HG02610 (cell line): ENCODE results near the gene COPZ2.
"Not testable (repeated sequence)": the region's sequence is repeated elsewhere in the genome, so short reads cannot be mapped to it uniquely, and the experiment has no call there.

Experiments
- ATAC-seq: cut with Tn5 transposase; IDR thresholded peaks from one replicate; pipeline ENCODE4 v1.9.1; 2021; ENCODE audit warnings: mild to moderate bottlenecking, moderate library complexity; ENCODE audit not compliant: unreplicated experiment

Gene COPZ2

GRCh38 chr17:48037036-48037837 is at the start of gene COPZ2:
TSS of gene COPZ2 (minus strand) at chr17:48037797. CDS start at chr17:48037777, 20 bp downstream.
- no peak for ATAC-seq

GRCh38 chr17:48084932-48085331 is 47.3 kb upstream of the COPZ2 start:
- ATAC-seq, result no peak

GRCh38 chr17:48081858-48082257 is 44.3 kb upstream of the COPZ2 start:
- no peak for ATAC-seq

- not testable (repeated sequence) for ATAC-seq
Observed at GRCh38 chr17:48077152-48077551, 39.6 kb upstream of the COPZ2 start.

GRCh38 chr17:48074322-48075081 is 36.9 kb upstream of the COPZ2 start:
- ATAC-seq, result no peak

- ATAC-seq, result not testable (repeated sequence)
Observed at GRCh38 chr17:48073566-48074094, 36.0 kb upstream of the COPZ2 start.

- not testable (repeated sequence) for ATAC-seq
Observed at GRCh38 chr17:48072811-48073210, 35.2 kb upstream of the COPZ2 start.

- ATAC-seq, result no peak
Observed at GRCh38 chr17:48071654-48072053, 34.1 kb upstream of the COPZ2 start.

- no peak for ATAC-seq
Observed at GRCh38 chr17:48070195-48070594, 32.6 kb upstream of the COPZ2 start.

- no peak for ATAC-seq
Observed at GRCh38 chr17:48068491-48068961, 30.9 kb upstream of the COPZ2 start.

GRCh38 chr17:48067808-48068207 is 30.2 kb upstream of the COPZ2 start:
- ATAC-seq, result not testable (repeated sequence)

GRCh38 chr17:48067245-48067644 is 29.6 kb upstream of the COPZ2 start:
- no peak for ATAC-seq

GRCh38 chr17:48066656-48067055 is 29.1 kb upstream of the COPZ2 start:
- ATAC-seq, result no peak

GRCh38 chr17:48066192-48066591 is 28.6 kb upstream of the COPZ2 start:
- ATAC-seq, result no peak

- ATAC-seq, result no peak
Observed at GRCh38 chr17:48064638-48065037, 27.0 kb upstream of the COPZ2 start.

GRCh38 chr17:48062273-48062672 is 24.7 kb upstream of the COPZ2 start:
- no peak for ATAC-seq

- no peak for ATAC-seq
Observed at GRCh38 chr17:48060249-48060648, 22.7 kb upstream of the COPZ2 start.

- no peak for ATAC-seq
Observed at GRCh38 chr17:48059125-48059668, 21.6 kb upstream of the COPZ2 start.

- no peak for ATAC-seq
Observed at GRCh38 chr17:48058393-48059124, 21.0 kb upstream of the COPZ2 start.

GRCh38 chr17:48057626-48058025 is 20.0 kb upstream of the COPZ2 start:
- no peak for ATAC-seq

GRCh38 chr17:48056879-48057278 is 19.3 kb upstream of the COPZ2 start:
- ATAC-seq, result no peak
